ENCODE measurements around the gene CGB5.
A peak's percentile ranks its signal among the peaks of the same experiment; 100 is the strongest.
"Not testable (repeated sequence)": the region's sequence is repeated elsewhere in the genome, so short reads cannot be mapped to it uniquely, and the experiment has no call there.

Gene CGB5

GRCh38 chr19:49020931-49021895, 22.4 kb upstream of the CGB5 start:
- DNase-seq: peak; percentile 43

GRCh38 chr19:49022116-49022515, 21.5 kb upstream of the CGB5 start:
- DNase-seq: no peak

DNA sequence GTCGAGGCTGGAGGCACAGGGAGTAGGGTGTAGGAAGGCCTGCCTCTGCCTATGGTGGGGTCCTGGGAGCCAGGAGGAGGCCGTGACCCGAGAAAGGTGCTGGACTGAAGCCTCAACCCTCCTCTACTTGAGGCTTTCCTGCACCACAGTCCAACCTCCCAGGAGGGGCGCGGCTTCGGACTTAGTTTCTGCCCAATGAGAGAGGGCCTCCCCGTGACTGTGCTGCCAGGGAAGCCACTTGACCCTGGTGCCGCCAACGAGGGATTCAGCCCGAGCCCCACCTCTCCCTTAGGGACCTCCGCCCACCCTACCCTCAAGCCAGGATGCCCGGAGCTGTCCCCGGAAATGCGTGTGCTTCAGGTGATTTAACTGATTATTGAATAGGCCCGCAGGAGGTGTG, 19.4 kb upstream of the CGB5 start, which contains the start of gene CGB3:
CGB3 (minus strand) TSS at position 101 of the 400 bp plus-strand sequence. CDS start 362 bp downstream, outside the sequence.
- DNase-seq: not testable (repeated sequence)

GRCh38 chr19:49025088-49025487, 18.6 kb upstream of the CGB5 start:
- DNase-seq: not testable (repeated sequence)

GRCh38 chr19:49025599-49025998, 18.0 kb upstream of the CGB5 start:
- peak; percentile 34 for DNase-seq

- not testable (repeated sequence) for DNase-seq
Observed at GRCh38 chr19:49028686-49029085, 15.0 kb upstream of the CGB5 start.

- DNase-seq: peak; percentile 72
Observed at GRCh38 chr19:49029749-49030148, 13.9 kb upstream of the CGB5 start.

DNA sequence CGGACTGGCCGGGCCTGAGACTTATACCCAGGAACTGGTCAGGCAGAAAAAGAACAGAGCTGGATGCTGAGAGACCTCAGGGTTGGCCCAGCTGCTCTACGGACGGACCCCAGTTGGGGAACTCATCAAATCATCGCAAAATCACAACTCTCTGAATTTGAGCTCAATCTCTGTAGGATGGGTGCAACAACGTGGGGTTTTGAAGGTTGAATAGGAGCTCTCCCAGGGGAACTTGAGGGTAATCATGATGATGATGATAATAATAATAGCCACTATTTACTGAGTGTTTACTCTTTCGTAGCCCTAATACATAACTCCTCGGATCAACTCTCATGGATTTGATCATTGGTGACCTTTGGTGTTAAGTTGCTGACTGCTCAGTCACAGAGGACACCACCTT, 13.3 kb upstream of the CGB5 start:
- not testable (repeated sequence) for DNase-seq

DNA sequence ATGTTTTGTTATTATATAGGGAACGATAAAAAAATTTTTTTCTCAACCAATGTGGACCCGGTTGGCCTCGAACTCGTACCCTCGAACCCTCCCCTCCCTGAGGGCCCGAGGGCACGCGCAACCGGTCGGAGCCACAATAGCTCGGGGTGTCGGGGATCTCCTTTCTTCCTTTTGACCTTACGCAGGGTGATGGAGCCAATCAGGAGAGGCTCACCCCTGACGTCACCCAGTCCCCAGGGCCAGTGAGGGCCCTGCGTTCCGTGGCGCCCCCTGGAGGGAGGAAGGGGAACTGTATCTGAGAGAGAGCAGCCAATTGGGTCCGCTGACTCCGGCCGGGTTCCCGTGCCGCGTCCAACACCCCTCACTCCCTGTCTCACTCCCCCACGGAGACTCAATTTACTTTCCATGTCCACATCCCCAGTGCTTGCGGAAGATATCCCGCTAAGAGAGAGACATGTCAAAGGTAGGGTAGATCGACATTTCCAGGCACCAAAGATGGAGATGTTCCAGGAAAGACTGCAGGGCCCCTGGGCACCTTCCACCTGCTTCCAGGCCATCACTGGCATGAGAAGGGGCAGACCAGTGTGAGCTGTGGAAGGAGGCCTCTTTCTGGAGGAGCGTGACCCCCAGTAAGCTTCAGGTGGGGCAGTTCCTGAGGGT, 11.9 kb upstream of the CGB5 start, which contains the start of gene CGB2:
CGB2 (plus strand) TSS at position 249 of the 660 bp plus-strand sequence; CDS start at position 455, 206 bp downstream.
- DNase-seq: not testable (repeated sequence)

DNA sequence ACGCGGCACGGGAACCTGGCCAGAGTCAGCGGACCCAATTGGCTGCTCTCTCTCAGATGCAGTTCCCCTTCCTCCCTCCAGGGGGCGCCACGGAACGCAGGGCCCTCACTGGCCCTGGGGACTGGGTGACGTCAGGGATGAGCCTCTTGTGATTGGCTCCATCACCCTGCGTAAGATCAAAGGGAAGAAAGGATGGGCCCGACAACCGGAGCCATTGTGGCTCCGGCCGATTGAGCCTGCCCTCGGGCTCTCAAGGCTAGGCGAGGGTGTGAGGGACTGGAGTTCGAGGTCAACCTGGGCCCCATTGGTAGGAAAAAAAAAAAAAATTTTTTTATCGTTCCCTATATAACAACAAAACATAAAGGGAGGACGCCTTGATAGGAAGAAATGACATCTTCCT, 6.8 kb upstream of the CGB5 start, which contains the start of gene CGB1:
CGB1 (minus strand) TSS at position 81 of the 400 bp plus-strand sequence. CDS start 184 bp downstream, outside the sequence.
- not testable (repeated sequence) for DNase-seq

DNA sequence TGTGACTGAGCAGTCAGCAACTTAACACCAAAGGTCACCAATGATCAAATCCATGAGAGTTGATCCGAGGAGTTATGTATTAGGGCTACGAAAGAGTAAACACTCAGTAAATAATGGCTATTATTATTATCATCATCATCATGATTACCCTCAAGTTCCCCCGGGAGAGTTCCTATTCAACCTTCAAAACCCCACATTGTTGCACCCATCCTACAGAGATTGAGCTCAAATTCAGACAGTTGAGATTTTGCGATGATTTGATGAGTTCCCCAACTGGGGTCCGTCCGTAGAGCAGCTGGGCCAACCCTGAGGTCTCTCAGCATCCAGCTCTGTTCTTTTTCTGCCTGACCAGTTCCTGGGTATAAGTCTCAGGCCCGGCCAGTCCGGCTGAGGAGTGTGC, 5.5 kb upstream of the CGB5 start:
- DNase-seq: not testable (repeated sequence)

- peak; percentile 89 for DNase-seq
Observed at GRCh38 chr19:49038557-49039276, 4.9 kb upstream of the CGB5 start.

- DNase-seq: not testable (repeated sequence)
Observed at GRCh38 chr19:49039736-49040135, 3.9 kb upstream of the CGB5 start.

GRCh38 chr19:49042177-49042576, 1.5 kb upstream of the CGB5 start:
- DNase-seq: no peak

DNA sequence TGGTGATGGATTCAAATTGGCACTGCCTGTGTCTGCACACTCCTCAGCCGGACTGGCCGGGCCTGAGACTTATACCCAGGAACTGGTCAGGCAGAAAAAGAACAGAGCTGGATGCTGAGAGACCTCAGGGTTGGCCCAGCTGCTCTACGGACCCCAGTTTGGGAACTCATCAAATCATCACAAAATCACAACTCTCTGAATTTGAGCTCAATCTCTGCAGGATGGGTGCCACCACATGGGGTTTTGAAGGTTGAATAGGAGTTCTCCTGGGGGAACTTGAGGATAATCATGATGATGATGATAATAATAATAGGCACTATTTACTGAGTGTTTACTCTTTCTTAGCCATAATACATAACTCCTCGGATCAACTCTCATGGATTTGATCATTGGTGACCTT, 982 bp upstream of the CGB5 start:
- DNase-seq: not testable (repeated sequence)

DNA sequence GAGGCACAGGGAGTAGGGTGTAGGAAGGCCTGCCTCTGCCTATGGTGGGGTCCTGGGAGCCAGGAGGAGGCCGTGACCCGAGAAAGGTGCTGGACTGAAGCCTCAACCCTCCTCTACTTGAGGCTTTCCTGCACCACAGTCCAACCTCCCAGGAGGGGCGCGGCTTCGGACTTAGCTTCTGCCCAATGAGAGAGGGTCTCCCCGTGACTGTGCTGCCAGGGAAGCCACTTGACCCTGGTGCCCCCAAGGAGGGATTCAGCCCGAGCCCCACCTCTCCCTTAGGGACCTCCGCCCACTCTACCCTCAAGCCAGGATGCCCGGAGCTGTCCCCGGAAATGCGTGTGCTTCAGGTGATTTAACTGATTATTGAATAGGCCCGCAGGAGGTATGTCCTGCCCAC, 5.4 kb downstream of the CGB5 start, which contains the start of gene CGB8:
CGB8 (minus strand) TSS at position 101 of the 400 bp plus-strand sequence. CDS start 372 bp downstream, outside the sequence.
- not testable (repeated sequence) for DNase-seq

GRCh38 chr19:49049834-49050233, 6.2 kb downstream of the CGB5 start:
- DNase-seq: not testable (repeated sequence)

DNA sequence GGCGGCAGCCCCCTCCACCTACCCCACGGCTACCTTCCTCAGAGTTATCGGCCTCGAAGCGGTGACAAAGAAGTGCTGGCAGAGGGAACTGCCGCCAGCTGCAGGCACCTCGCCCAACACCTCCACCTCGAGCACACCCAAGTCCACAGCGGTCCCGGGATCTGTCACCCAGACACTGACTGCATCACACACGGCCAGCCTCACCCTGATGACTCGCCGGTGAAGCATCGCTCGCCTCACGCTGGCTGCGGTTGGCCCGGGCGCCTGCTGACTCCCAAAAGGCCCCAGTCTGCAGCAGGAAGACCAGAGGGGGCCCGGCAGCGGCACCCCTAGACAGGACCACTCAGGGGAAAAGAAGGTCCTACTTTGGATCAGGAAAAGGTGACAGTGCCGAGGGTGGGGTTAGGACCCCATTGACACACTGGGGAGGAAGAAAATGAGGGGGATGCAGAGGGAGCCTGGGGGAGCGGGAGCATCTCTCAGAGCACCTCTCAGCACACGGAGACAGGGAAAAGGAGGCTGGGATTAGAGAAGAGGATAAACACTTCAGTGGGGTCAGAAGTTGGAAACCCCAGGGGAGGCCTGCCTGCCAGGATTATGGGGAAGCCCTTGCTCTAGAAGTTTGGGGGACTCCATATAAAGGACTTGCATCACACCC, 6.9 kb downstream of the CGB5 start:
- DNase-seq: peak; percentile 81

DNA sequence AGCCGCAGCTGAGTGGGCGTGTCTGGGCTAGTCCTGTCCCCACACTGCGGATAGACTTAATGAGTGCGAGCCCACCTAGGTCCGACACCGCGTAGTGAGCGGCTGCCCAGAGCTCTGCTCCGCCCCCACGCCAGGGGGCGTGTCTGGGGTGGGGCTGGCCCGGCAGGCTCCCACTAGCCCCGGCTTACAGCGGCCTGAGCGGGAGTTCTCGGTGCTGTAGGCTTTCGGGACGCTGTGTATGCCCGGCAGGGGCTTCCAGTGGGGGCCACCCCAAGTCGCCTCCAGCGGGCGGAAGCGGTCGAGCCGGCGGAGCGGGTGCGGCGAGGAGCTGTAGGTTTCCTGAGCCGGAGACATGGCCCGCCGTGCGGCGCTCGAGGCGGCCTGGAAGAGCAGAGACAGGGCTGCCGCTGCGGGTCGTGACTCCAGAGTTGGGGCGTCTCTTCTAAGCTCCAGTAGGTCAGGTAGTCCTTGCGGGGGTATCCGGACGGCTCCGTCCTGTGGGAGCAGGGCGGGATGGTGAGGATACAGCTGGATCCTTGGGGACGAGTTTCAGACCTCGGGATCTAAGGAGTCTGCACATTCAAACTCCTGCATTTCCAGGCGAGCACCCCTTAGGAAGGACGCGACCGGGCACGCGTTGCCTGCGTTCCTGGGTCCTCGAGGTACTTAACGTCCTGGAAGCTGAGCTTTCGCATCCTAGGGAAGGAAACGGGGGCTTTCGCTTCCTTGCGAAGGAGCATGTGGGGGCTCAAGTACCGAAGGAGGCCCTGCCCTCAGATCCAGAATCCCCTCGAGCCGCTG, 12.7 kb downstream of the CGB5 start:
- peak; percentile 60 for DNase-seq

DNA sequence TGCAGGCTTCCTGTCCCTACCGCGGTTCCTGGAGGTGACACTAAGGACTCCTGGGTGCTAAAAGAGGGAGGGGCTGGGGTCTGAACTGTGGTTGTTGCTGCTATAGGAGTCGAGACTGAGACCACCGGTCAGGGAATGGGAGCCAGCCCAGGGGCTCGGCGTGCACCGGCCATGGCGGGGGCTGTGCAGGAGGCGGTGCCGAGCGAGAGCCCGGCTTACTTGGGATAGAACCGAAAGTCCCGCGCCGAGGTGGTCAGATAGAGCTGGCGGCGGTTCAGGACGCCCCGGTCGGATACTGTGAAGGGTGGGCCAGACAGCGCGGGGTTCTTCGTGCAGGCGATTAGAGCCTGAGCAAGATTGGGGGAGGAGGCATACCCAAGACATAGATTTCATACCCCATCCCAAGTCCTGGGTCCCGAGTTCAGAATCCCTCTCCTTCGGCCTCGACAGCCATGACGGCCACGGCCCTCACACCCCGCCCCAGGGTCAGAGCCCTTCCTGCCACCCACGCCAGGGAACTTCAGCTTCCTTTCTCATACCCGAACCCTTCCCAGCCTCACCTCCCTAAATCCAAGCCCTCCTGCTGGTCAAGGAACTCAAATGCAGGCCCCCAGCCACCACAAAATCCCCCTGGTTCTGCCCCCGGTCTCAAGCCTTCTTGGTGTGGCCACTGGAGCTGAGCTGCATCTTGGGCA, 13.4 kb downstream of the CGB5 start:
- DNase-seq: not testable (repeated sequence)
